Activated naive CD8-positive, alpha-beta T cell (primary cell): ENCODE data around the gene HIF1A.

Experiments used
- H3K27ac Mint-ChIP-seq: one replicate; pipeline ENCODE4 v1.8.0; 2021; ENCODE audit warnings: mixed read lengths
- H3K27me3 Mint-ChIP-seq: one replicate; pipeline ENCODE4 v1.8.0; 2021; ENCODE audit warnings: mixed read lengths
- H3K36me3 Mint-ChIP-seq: one replicate; pipeline ENCODE4 v1.8.0; 2021; ENCODE audit warnings: mixed read lengths
- H3K4me1 Mint-ChIP-seq: one replicate; pipeline ENCODE4 v1.8.0; 2021; ENCODE audit warnings: low read depth, mixed read lengths
- H3K4me3 Mint-ChIP-seq: one replicate; pipeline ENCODE4 v1.8.0; 2021; ENCODE audit warnings: mild to moderate bottlenecking, mixed read lengths
- H3K9me3 Mint-ChIP-seq: one replicate; pipeline ENCODE4 v1.8.0; 2021; ENCODE audit warnings: low read depth, mixed read lengths

The HIF1A gene

DNA sequence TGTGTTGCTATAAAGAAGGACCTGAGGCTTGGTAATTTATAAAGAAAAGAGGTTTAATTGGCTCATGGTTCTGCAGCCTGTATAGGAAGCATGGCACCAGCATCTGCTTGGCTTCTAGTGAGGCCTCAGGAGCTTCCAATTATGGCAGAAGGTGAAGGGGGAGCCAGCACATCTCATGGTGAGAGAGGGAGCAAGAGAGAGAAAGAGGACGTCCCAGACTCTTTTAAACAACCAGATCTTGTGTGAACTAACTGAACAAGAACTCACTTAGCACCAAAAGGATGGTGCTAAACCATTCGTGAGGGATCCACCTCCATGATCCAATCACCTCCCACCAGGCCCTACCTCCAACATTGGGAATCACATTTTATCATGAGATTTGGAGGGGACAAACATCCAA is 60.8 kb downstream of the HIF1A start:
- Mint-ChIP-seq H3K27ac (no peak overlapping the region), H3K36me3 (peaks cover 6% of the 10 kb centered on the region), H3K4me3 (no peak overlapping the region), H3K4me1 (peaks cover 6% of the 10 kb centered on the region), H3K9me3 (no peaks in the 10 kb centered on the region), H3K27me3 (peaks cover 2% of the 10 kb centered on the region)

- H3K9me3 Mint-ChIP-seq: no peaks in the 10 kb centered on the region
- H3K4me3 Mint-ChIP-seq: no peak overlapping the region
- H3K27ac Mint-ChIP-seq: no peak overlapping the region
- no peaks in the 10 kb centered on the region for H3K36me3 Mint-ChIP-seq
- H3K4me1 Mint-ChIP-seq: peaks cover 34% of the 10 kb centered on the region
- peaks cover 2% of the 10 kb centered on the region for H3K27me3 Mint-ChIP-seq
These were observed 64.6 kb downstream of the HIF1A start for GRCh38 chr14:61759878-61760277.

- H3K27ac Mint-ChIP-seq: peak overlapping the region; percentile 96
- no peaks in the 10 kb centered on the region for H3K36me3 Mint-ChIP-seq
- peak overlapping the region; percentile 99 for H3K4me3 Mint-ChIP-seq
- H3K27me3 Mint-ChIP-seq: no peaks in the 10 kb centered on the region
- peaks cover 49% of the 10 kb centered on the region for H3K4me1 Mint-ChIP-seq
- H3K9me3 Mint-ChIP-seq: no peaks in the 10 kb centered on the region
These were observed 66.2 kb downstream of the HIF1A start for GRCh38 chr14:61761557-61761956.

DNA sequence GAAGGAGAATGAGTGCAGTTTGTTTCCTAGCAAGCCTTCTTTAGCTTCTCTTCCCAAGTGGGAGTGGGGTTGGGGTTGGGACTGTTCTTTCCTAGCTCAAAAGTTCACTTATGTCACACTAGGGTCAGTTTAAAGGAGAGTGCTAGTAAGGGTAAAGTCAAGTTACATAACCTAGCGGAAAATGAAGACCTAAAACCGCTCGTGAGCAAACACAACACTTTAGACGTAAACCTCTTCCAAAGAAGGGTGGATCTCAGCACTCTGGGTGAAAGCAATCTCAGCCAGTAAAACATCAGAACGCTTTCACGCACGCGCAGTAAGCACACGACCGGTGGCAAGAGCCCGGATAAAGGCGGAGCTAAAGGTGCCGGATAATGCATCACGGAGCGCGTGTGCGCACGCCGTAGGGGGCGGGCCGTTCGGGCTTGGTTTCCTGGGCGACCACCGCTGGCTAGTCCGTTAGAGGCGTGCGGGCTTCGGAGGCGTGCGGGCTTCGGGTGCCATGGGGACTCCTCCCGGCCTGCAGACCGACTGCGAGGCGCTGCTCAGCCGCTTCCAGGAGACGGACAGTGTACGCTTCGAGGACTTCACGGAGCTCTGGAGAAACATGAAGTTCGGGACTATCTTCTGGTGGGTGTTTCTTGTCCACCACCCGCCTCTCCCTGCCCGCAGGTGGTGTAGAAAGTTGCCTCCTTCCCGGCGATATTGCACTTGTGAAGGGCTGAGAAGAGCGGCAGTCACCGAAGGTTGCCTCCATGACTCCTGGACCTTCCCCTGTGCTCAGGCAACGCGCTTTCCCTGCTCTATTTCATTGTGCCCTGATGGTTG is 66.9 kb downstream of the HIF1A start, which contains the start of gene SNAPC1:
Gene SNAPC1 (plus strand): TSS at position 462 of the 828 bp plus-strand sequence. CDS start 41 bp downstream, at position 503.
- H3K36me3 Mint-ChIP-seq: no peaks in the 10 kb centered on the region
- H3K27me3 Mint-ChIP-seq: no peaks in the 10 kb centered on the region
- peak within 1 kb of the TSS; percentile 99 for H3K4me3 Mint-ChIP-seq
- H3K27ac Mint-ChIP-seq: peak within 1 kb of the TSS; percentile 96
- peaks cover 51% of the 10 kb centered on the region for H3K4me1 Mint-ChIP-seq
- H3K9me3 Mint-ChIP-seq: no peaks in the 10 kb centered on the region

- H3K27ac Mint-ChIP-seq: peak overlapping the region; percentile 16
These were observed 69.2 kb downstream of the HIF1A start for GRCh38 chr14:61764342-61765122.

DNA sequence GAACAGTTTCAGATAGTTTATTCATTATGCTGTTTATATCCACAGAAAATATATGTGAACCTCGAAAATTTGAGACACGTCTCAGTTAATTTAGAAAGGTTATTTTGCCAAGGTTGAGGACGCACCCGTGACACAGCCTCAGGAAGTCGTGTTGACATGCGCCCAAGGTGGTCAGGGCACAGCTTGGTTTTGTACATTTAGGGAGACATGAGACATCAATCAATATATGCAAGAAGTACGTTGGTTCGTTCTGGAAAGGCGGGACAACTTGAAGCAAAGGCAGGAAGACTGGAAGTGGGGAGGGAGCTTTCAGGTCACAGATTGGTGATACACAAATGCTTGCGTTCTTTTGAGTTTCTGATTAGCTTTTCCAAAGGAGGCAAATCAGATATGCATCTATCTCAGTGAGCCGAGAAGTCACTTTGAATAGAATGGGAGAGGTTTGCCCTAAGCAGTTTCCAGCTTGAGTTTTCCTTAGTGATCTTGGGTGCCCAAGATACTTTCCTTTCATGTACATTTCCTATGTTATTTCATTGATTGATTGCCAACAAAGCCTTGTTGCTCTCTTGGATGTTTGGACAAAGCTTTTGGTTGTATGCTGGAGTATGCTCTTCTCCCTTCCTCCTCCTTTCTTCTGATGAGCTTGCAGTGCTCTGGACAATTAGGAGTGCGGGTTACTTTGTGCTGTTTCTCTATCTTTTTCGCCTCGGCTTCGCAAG is 70.1 kb downstream of the HIF1A start:
- Mint-ChIP-seq H3K4me1 (peaks cover 51% of the 10 kb centered on the region), H3K36me3 (peaks cover 2% of the 10 kb centered on the region), H3K4me3 (peak overlapping the region; percentile 27), H3K27ac (no peak overlapping the region), H3K27me3 (no peaks in the 10 kb centered on the region), H3K9me3 (no peaks in the 10 kb centered on the region)

More at GRCh38 chr14:61764342-61765122, 69.2 kb downstream of the HIF1A start:
- peaks cover 51% of the 10 kb centered on the region for H3K4me1 Mint-ChIP-seq
- peak overlapping the region; percentile 65 for H3K4me3 Mint-ChIP-seq
- no peaks in the 10 kb centered on the region for H3K36me3 Mint-ChIP-seq
- H3K27me3 Mint-ChIP-seq: no peaks in the 10 kb centered on the region
- H3K9me3 Mint-ChIP-seq: no peaks in the 10 kb centered on the region

- Mint-ChIP-seq H3K4me3 (peak overlapping the region; percentile 27), H3K27me3 (no peaks in the 10 kb centered on the region), H3K36me3 (peaks cover 2% of the 10 kb centered on the region), H3K27ac (no peak overlapping the region), H3K9me3 (no peaks in the 10 kb centered on the region), H3K4me1 (peaks cover 48% of the 10 kb centered on the region)
These were observed 70.8 kb downstream of the HIF1A start for GRCh38 chr14:61766151-61766550.

DNA sequence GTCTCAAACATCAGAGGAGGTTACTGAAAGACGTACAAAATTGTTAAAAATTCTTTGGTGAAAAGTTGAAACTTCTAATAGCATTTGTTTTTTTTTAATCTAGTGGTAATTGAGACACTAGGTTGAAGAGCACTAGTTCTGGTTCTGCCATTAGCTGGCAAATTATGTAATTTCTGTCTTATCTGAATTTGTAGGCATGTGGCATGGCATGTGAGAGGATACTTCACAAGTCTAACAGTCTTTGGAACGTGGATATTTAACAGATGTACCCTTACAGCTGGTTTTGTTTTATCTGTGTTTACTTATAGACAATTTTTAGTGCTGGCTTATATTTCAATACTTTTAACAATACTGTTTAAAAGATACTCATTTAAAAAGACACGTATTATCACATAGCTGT is 72.9 kb downstream of the HIF1A start:
- no peaks in the 10 kb centered on the region for H3K27me3 Mint-ChIP-seq
- peaks cover 39% of the 10 kb centered on the region for H3K4me1 Mint-ChIP-seq
- peaks cover 9% of the 10 kb centered on the region for H3K36me3 Mint-ChIP-seq
- no peak overlapping the region for H3K4me3 Mint-ChIP-seq
- H3K27ac Mint-ChIP-seq: no peak overlapping the region
- H3K9me3 Mint-ChIP-seq: no peaks in the 10 kb centered on the region

DNA sequence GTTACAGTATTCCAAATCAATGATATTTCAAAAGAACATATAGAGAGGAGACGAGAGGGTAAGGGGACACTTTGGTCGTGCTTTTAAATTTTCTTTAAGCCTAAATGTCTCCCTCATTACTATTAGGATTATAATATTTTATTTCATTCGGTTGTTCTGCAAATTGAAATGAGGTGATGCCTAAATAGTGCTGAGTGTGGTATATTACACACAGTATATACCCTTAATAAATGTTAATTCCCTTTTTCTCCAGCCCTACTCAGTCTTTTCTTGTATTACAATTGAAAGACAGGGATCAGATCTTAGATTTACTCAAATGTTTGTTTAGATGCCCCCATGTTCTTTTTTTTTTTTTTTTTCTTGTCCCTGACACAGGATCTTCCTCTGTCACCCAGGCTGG is 74.6 kb downstream of the HIF1A start:
- H3K9me3 Mint-ChIP-seq: no peaks in the 10 kb centered on the region
- no peaks in the 10 kb centered on the region for H3K27me3 Mint-ChIP-seq
- peaks cover 22% of the 10 kb centered on the region for H3K4me1 Mint-ChIP-seq
- H3K36me3 Mint-ChIP-seq: peaks cover 9% of the 10 kb centered on the region
- no peak overlapping the region for H3K27ac Mint-ChIP-seq
- no peak overlapping the region for H3K4me3 Mint-ChIP-seq

DNA sequence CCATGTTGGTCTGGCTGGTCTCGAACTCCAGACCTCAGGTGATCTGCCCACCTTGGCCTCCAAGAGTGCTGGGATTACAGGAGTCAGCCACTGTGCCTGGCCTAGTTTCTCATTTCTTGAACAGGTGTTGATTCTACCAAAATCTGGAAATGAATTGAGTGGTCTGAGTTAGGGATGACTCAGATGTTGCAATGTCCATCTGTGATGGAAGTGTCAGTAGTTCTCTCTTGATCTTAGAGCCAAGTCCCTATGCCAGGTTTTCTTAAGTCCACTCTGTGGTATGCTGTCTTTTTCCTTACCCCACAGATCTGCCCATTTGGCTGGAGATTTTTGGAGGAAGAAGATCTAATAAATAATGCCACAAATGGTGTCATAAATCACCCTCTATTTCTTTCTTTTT is 79.5 kb downstream of the HIF1A start:
- Mint-ChIP-seq H3K27me3 (no peaks in the 10 kb centered on the region), H3K4me3 (no peak overlapping the region), H3K4me1 (peaks cover 23% of the 10 kb centered on the region), H3K27ac (no peak overlapping the region), H3K36me3 (peaks cover 21% of the 10 kb centered on the region), H3K9me3 (no peaks in the 10 kb centered on the region)

DNA sequence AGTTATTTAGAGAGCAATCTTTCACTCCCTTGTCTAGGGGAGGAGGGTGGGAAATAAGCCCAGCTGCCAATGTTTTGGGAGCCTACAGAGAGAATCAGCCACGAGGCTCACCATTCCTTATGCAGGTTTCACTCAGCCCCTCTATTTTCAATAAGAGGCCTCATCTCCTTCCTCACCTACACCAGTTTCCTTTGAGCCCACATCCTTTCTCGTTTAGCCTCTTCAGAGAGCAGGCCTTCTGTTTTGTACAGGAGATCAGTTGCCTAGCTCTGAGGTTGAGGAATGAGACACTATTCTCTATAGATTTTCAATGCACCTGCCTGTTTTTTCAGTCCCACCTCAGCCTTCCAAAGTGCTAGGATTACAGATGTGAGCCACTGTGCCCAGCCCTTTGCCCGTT is 84.8 kb downstream of the HIF1A start:
- H3K27ac Mint-ChIP-seq: peak overlapping the region; percentile 86
- H3K4me3 Mint-ChIP-seq: peak overlapping the region; percentile 39
- H3K4me1 Mint-ChIP-seq: peaks cover 36% of the 10 kb centered on the region
- no peaks in the 10 kb centered on the region for H3K27me3 Mint-ChIP-seq
- H3K9me3 Mint-ChIP-seq: no peaks in the 10 kb centered on the region
- peaks cover 25% of the 10 kb centered on the region for H3K36me3 Mint-ChIP-seq

DNA sequence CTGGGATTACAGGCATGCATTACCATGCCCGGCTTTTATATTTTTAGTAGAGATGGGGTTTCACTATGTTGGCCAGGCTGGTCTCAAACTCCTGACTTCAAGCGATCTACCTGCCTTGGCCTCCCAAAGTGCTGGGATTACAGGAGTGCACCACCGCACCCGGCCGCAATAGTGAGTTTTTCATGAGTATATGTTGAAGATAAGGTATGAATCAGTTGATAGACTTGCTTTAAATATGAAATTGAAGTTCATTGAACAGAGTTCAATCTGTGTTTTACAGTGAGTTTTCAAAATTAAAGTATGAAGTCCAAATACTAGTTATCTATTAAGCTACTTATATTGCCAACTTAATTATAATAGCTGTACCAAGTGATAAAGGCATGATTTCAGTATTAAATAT is 102.0 kb downstream of the HIF1A start:
- Mint-ChIP-seq H3K27me3 (no peaks in the 10 kb centered on the region), H3K4me3 (no peak overlapping the region), H3K27ac (no peak overlapping the region), H3K4me1 (peaks cover 1% of the 10 kb centered on the region), H3K9me3 (no peaks in the 10 kb centered on the region), H3K36me3 (peaks cover 6% of the 10 kb centered on the region)
